ENCODE data around the gene NTHL1.

NTHL1 gene

GRCh38 chr16:1998360-1998835 is 49.2 kb downstream of the NTHL1 start:
- DNase-seq (ENCODE audit: low read depth in 1 of 2, low spot score in 1 of 2): no peak

- DNase-seq (ENCODE audit: low read depth in 1 of 2, low spot score in 1 of 2): no peak
Measured at GRCh38 chr16:1997494-1998359, 49.9 kb downstream of the NTHL1 start.

- DNase-seq (ENCODE audit: low read depth in 1 of 2, low spot score in 1 of 2): no peak
Measured at GRCh38 chr16:1993731-1994131, 53.9 kb downstream of the NTHL1 start.

- no peak for DNase-seq (ENCODE audit: low read depth in 1 of 2, low spot score in 1 of 2)
Measured at GRCh38 chr16:1992704-1993317, 54.8 kb downstream of the NTHL1 start.

GRCh38 chr16:1991948-1992703 is 55.5 kb downstream of the NTHL1 start:
- DNase-seq (ENCODE audit: low read depth in 1 of 2, low spot score in 1 of 2): peak; percentile 97 to 99

- DNase-seq (ENCODE audit: low read depth in 1 of 2, low spot score in 1 of 2): no peak
Measured at GRCh38 chr16:1991588-1991947, 56.1 kb downstream of the NTHL1 start.

GRCh38 chr16:1991135-1991551 is 56.5 kb downstream of the NTHL1 start:
- peak in 1 of 2 donors; percentile 26 for DNase-seq (ENCODE audit: low read depth in 1 of 2, low spot score in 1 of 2)

GRCh38 chr16:1990351-1991134 is 57.1 kb downstream of the NTHL1 start:
- DNase-seq (ENCODE audit: low read depth in 1 of 2, low spot score in 1 of 2): no peak

GRCh38 chr16:1990101-1990350 is 57.6 kb downstream of the NTHL1 start:
- no peak for DNase-seq (ENCODE audit: low read depth in 1 of 2, low spot score in 1 of 2)
